Activated CD4-positive, alpha-beta T cell treated with anti-CD3 and anti-CD28 coated beads, Interleukin-2, amount 10 ng/mL, durations not matched to agents 7 days and 5 days (primary cell): ENCODE data around the gene ECHS1. TPM values are rescaled to one million over a fixed set of nuclear protein-coding genes. Genes with fewer than 3 reads are reported as not detected.

ENCODE experiments used
- CTCF ChIA-PET: fragments of 350-600 bp; sonication (Branson Sonifier 250); formaldehyde crosslinking; loops from one replicate; lab custom pipeline; 2021; ENCODE audit warnings: antibody characterized with exemption; lab: Charles Lee
- POLR2A ChIA-PET: fragments of 350-600 bp; sonication (Branson Sonifier 250); formaldehyde crosslinking; loops from one replicate; lab custom pipeline; 2021; ENCODE audit warnings: antibody characterized with exemption; lab: Charles Lee
- DNase-seq: peaks from one replicate; pipeline ENCODE4 v3.0.0-alpha.2; 2020
- H3K27ac Mint-ChIP-seq: one replicate; pipeline ENCODE4 v1.8.0; 2021; ENCODE audit warnings: mild to moderate bottlenecking, moderate library complexity, mixed read lengths
- H3K27me3 Mint-ChIP-seq: one replicate; pipeline ENCODE4 v1.8.0; 2021; ENCODE audit warnings: mixed read lengths
- H3K36me3 Mint-ChIP-seq: one replicate; pipeline ENCODE4 v1.8.0; 2021; ENCODE audit warnings: low read depth, mixed read lengths
- H3K4me1 Mint-ChIP-seq: one replicate; pipeline ENCODE4 v1.8.0; 2021; ENCODE audit warnings: mixed read lengths
- H3K4me3 Mint-ChIP-seq: one replicate; pipeline ENCODE4 v1.8.0; 2021; ENCODE audit warnings: mild to moderate bottlenecking, moderate library complexity, mixed read lengths
- H3K9me3 Mint-ChIP-seq: one replicate; pipeline ENCODE4 v1.8.0; 2021; ENCODE audit warnings: mixed read lengths
- total RNA-seq, 2 experiments: library from RNA; stranded (reverse); gene quantifications; one replicate each; pipeline ENCODE4 v1.2.3, GENCODE V29; 2021

Gene ECHS1
- total RNA-seq, 2 experiments from 2014 or later: 34.9 to 40.2 TPM

GRCh38 chr10:133350950-133351329, 22.2 kb downstream of the ECHS1 start:
- peaks cover 3% of the 10 kb centered on the region for H3K27me3 Mint-ChIP-seq

GRCh38 chr10:133350283-133350949, 22.7 kb downstream of the ECHS1 start:
- Mint-ChIP-seq H3K27me3 (peaks cover 5% of the 10 kb centered on the region), H3K9me3 (no peaks in the 10 kb centered on the region), H3K36me3 (no peaks in the 10 kb centered on the region), H3K4me3 (no peak overlapping the region), H3K4me1 (peaks cover 2% of the 10 kb centered on the region), H3K27ac (no peak overlapping the region)
- CTCF ChIA-PET: no interaction called here
- POLR2A ChIA-PET: no interaction called here
- DNase-seq: no peak

More at GRCh38 chr10:133350950-133351329, 22.2 kb downstream of the ECHS1 start:
- Mint-ChIP-seq H3K36me3 (no peaks in the 10 kb centered on the region), H3K4me3 (no peak overlapping the region), H3K9me3 (no peaks in the 10 kb centered on the region), H3K4me1 (peaks cover 2% of the 10 kb centered on the region), H3K27ac (no peak overlapping the region)
- ChIA-PET POLR2A (no interaction called here), CTCF (no interaction called here)
- DNase-seq: no peak

- Mint-ChIP-seq H3K4me3 (no peak overlapping the region), H3K36me3 (no peaks in the 10 kb centered on the region), H3K27me3 (peaks cover 10% of the 10 kb centered on the region), H3K27ac (no peak overlapping the region), H3K9me3 (no peaks in the 10 kb centered on the region), H3K4me1 (peaks cover 2% of the 10 kb centered on the region)
- CTCF ChIA-PET: no interaction called here
- no peak for DNase-seq
- POLR2A ChIA-PET: no interaction called here
These were observed 23.6 kb downstream of the ECHS1 start for GRCh38 chr10:133349577-133350011.

- H3K36me3 Mint-ChIP-seq: no peaks in the 10 kb centered on the region
- H3K27me3 Mint-ChIP-seq: peaks cover 10% of the 10 kb centered on the region
- H3K9me3 Mint-ChIP-seq: no peaks in the 10 kb centered on the region
- H3K4me1 Mint-ChIP-seq: peaks cover 2% of the 10 kb centered on the region
- CTCF ChIA-PET: no interaction called here
- no peak overlapping the region for H3K4me3 Mint-ChIP-seq
- POLR2A ChIA-PET: no interaction called here
- DNase-seq: no peak
- no peak overlapping the region for H3K27ac Mint-ChIP-seq
These were observed 24.0 kb downstream of the ECHS1 start for GRCh38 chr10:133349160-133349568.

GRCh38 chr10:133347710-133348517, 25.2 kb downstream of the ECHS1 start:
- peaks cover 16% of the 10 kb centered on the region for H3K27me3 Mint-ChIP-seq
- ChIA-PET POLR2A (no interaction called here), CTCF (interaction anchor here (0.7 to 3.9 kb wide), 2 partner anchors 19 to 71 kb away, joined by 3 to 19 read pairs; no protein-coding TSS in a partner anchor)
- no peaks in the 10 kb centered on the region for H3K36me3 Mint-ChIP-seq
- no peak overlapping the region for H3K4me3 Mint-ChIP-seq
- H3K9me3 Mint-ChIP-seq: no peaks in the 10 kb centered on the region
- H3K4me1 Mint-ChIP-seq: peaks cover 6% of the 10 kb centered on the region
- DNase-seq: no peak
- no peak overlapping the region for H3K27ac Mint-ChIP-seq

- CTCF ChIA-PET: interaction anchor here (3.9 kb wide), 1 partner anchor 17 kb away, joined by 19 read pairs; no protein-coding TSS in a partner anchor
- no peak overlapping the region for H3K4me3 Mint-ChIP-seq
- no peak overlapping the region for H3K27ac Mint-ChIP-seq
- POLR2A ChIA-PET: no interaction called here
- H3K9me3 Mint-ChIP-seq: no peaks in the 10 kb centered on the region
- H3K27me3 Mint-ChIP-seq: peaks cover 24% of the 10 kb centered on the region
- DNase-seq: no peak
- no peaks in the 10 kb centered on the region for H3K36me3 Mint-ChIP-seq
- H3K4me1 Mint-ChIP-seq: peaks cover 6% of the 10 kb centered on the region
These were observed 26.7 kb downstream of the ECHS1 start for GRCh38 chr10:133346413-133346812.

GRCh38 chr10:133344236-133344635, 28.9 kb downstream of the ECHS1 start:
- H3K9me3 Mint-ChIP-seq: no peaks in the 10 kb centered on the region
- no peak for DNase-seq
- peaks cover 5% of the 10 kb centered on the region for H3K4me1 Mint-ChIP-seq
- CTCF ChIA-PET: interaction anchor here (1.6 kb wide), 1 partner anchor 14 kb away, joined by 3 read pairs; no protein-coding TSS in a partner anchor
- no peak overlapping the region for H3K27ac Mint-ChIP-seq
- no peaks in the 10 kb centered on the region for H3K36me3 Mint-ChIP-seq
- no peak overlapping the region for H3K4me3 Mint-ChIP-seq
- H3K27me3 Mint-ChIP-seq: peaks cover 28% of the 10 kb centered on the region
- POLR2A ChIA-PET: no interaction called here

- ChIA-PET CTCF (interaction anchor here (1.6 kb wide), 1 partner anchor 14 kb away, joined by 3 read pairs; no protein-coding TSS in a partner anchor), POLR2A (no interaction called here)
- Mint-ChIP-seq H3K27ac (no peak overlapping the region), H3K4me1 (peaks cover 3% of the 10 kb centered on the region), H3K9me3 (no peaks in the 10 kb centered on the region), H3K36me3 (no peaks in the 10 kb centered on the region), H3K27me3 (peaks cover 26% of the 10 kb centered on the region), H3K4me3 (no peak overlapping the region)
- no peak for DNase-seq
These were observed 29.6 kb downstream of the ECHS1 start for GRCh38 chr10:133343558-133343957.

GRCh38 chr10:133342942-133343341, 30.2 kb downstream of the ECHS1 start:
- ChIA-PET POLR2A (no interaction called here), CTCF (no interaction called here)
- Mint-ChIP-seq H3K4me3 (no peak overlapping the region), H3K27ac (no peak overlapping the region), H3K27me3 (peaks cover 26% of the 10 kb centered on the region), H3K36me3 (no peaks in the 10 kb centered on the region), H3K9me3 (no peaks in the 10 kb centered on the region), H3K4me1 (peaks cover 3% of the 10 kb centered on the region)
- DNase-seq: no peak

GRCh38 chr10:133341983-133342382, 31.2 kb downstream of the ECHS1 start:
- POLR2A ChIA-PET: no interaction called here
- Mint-ChIP-seq H3K27ac (no peak overlapping the region), H3K4me3 (no peak overlapping the region), H3K9me3 (no peaks in the 10 kb centered on the region), H3K4me1 (peaks cover 3% of the 10 kb centered on the region), H3K27me3 (peaks cover 26% of the 10 kb centered on the region), H3K36me3 (no peaks in the 10 kb centered on the region)
- no peak for DNase-seq
- CTCF ChIA-PET: interaction anchor here (1.4 kb wide), 1 partner anchor 12 kb away, joined by 6 read pairs; no protein-coding TSS in a partner anchor

GRCh38 chr10:133339708-133340380, 33.3 kb downstream of the ECHS1 start:
- H3K27me3 Mint-ChIP-seq: peaks cover 26% of the 10 kb centered on the region
- H3K36me3 Mint-ChIP-seq: no peaks in the 10 kb centered on the region
- CTCF ChIA-PET: no interaction called here
- no peak for DNase-seq
- POLR2A ChIA-PET: no interaction called here
- no peaks in the 10 kb centered on the region for H3K9me3 Mint-ChIP-seq
- no peak overlapping the region for H3K4me3 Mint-ChIP-seq
- no peak overlapping the region for H3K27ac Mint-ChIP-seq
- peaks cover 4% of the 10 kb centered on the region for H3K4me1 Mint-ChIP-seq

- ChIA-PET POLR2A (no interaction called here), CTCF (no interaction called here)
- Mint-ChIP-seq H3K9me3 (no peaks in the 10 kb centered on the region), H3K4me3 (no peak overlapping the region), H3K27ac (no peak overlapping the region), H3K4me1 (peaks cover 4% of the 10 kb centered on the region), H3K36me3 (no peaks in the 10 kb centered on the region), H3K27me3 (peaks cover 32% of the 10 kb centered on the region)
- no peak for DNase-seq
These were observed 34.8 kb downstream of the ECHS1 start for GRCh38 chr10:133338080-133339071.
